Liver (tissue), 3 donors: ENCODE results near the gene PTPRS.

Experiments used
- CTCF ChIP-seq: fragments of 150-350 bp; IDR thresholded peaks from 2 replicates; pipeline ENCODE4 v1.5.1; 2017; ENCODE audit warnings: improper control_type of control experiment, low read depth, low read length; ENCODE audit not compliant: missing input control
- EGR1 ChIP-seq, 2 donors: IDR thresholded peaks; 2 replicates each; pipeline ENCODE4 v1.6.1; 2016 to 2018; ENCODE audit warnings: antibody characterized with exemption in 2 of 2, low read depth in 2 of 2
- YY1 ChIP-seq: IDR thresholded peaks from 2 replicates; pipeline ENCODE4 v1.6.1; 2016; ENCODE audit warnings: antibody characterized with exemption, mild to moderate bottlenecking
- TF ChIP-seq, protein P1 (sequence below): IDR thresholded peaks from 2 replicates; pipeline ENCODE4 v1.6.1; 2016; ENCODE audit warnings: antibody characterized with exemption
- donor health status: healthy.
- donor health status: healthy.

DNA sequence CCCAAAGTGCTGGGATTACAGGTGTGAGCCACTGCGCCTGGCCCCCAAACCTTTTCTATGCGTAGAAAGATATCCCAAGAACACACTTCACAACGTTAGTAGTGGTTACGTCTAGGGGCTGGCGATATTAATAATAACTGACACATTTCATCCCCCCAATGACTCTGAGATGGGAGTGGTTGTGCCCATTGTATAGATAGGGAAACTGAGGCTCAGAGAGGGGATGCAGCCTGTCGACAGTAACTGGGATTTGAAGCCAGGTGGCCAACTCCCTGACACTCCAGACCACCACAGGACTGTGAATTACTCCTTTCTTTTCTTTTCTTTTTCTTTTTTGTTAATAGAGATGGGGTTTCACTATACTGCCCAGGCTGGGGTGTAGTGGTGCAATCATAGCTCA is 25.3 kb upstream of the PTPRS start:
- no peak for TF ChIP-seq YY1
- no peak for TF ChIP-seq CTCF
- TF ChIP-seq EGR1 (IDR thresholded peaks at IDR 0.05; ENCODE audit: low read depth in 2 of 2) = no peak
- TF ChIP-seq, protein P1, sequence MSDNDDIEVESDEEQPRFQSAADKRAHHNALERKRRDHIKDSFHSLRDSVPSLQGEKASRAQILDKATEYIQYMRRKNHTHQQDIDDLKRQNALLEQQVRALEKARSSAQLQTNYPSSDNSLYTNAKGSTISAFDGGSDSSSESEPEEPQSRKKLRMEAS = no peak
